ENCODE results near the gene MPC1L. TPM values are rescaled to one million over a fixed set of nuclear protein-coding genes. Genes with fewer than 3 reads are reported as not detected.

MPC1L gene
- total RNA-seq, 1 experiment from 2014 or later = not detected

Other genes with a start within 250 kb of the MPC1L start
- 35.6 and 36.4 TPM in 2 replicates for gene ATP6AP2, start 42.5 kb upstream of the MPC1L start, total RNA-seq (2014; rRNA removed; shearing (Covaris generic))
- gene CXorf38, start 24.1 kb downstream of the MPC1L start, total RNA-seq (2014; rRNA removed; shearing (Covaris generic)) = 11.6 and 11.9 TPM in 2 replicates
- gene MED14, start 112.1 kb downstream of the MPC1L start, total RNA-seq (2014; rRNA removed; shearing (Covaris generic)) = 13.3 and 29.8 TPM in 2 replicates